GM23248 (cell line): ENCODE measurements around the gene SNTG2.

Source experiments
- EZH2 ChIP-seq: fragments of 200-600 bp; sonication (generic); IDR thresholded peaks from 2 replicates; pipeline ENCODE4 v1.6.1; 2018; ENCODE audit warnings: antibody characterized with exemption, mild to moderate bottlenecking; ENCODE audit not compliant: insufficient read depth, poor library complexity, severe bottlenecking
- EZH2phosphoT487 ChIP-seq: fragments of 200-600 bp; sonication (generic); IDR thresholded peaks from 2 replicates; pipeline ENCODE4 v1.6.1; 2018; ENCODE audit warnings: antibody characterized with exemption, moderate library complexity, mild to moderate bottlenecking, low read depth; ENCODE audit not compliant: insufficient read depth

DNA sequence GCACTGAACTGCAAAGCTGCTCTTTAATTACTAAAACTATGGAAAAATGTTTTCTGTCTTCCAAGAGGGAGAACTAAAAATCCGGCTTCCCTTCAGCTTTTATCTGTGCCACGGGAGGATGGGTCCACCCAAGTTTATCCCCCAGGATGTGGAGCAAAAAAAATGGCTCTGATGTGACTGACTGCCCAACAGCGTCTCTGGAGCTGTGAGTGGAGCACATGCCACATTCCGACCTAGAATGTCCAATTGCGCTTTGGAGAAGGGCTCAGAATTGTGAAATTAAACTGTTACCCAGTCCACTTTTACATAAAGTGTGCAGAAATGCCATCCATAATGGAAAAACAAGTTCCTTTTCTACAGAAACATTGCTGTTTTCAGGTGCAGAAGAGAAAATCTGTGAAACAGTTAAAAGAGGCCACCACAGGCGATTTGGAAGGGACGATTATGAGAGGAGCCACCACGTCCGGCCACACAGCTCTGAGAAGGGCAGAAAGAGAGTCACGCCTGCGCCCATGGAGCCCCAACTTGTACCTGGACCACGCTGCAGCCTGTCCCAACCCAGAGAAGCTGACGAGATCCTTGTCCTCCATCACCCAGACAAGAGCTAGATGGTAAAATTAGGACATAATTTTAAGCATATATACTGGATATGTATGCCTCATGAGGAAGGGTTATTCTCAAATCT, 362.7 kb downstream of the SNTG2 start:
- TF ChIP-seq EZH2, result no peak
- TF ChIP-seq EZH2phosphoT487, result no peak
